Measurements from ENCODE around the gene S100A12.

S100A12 gene

DNA sequence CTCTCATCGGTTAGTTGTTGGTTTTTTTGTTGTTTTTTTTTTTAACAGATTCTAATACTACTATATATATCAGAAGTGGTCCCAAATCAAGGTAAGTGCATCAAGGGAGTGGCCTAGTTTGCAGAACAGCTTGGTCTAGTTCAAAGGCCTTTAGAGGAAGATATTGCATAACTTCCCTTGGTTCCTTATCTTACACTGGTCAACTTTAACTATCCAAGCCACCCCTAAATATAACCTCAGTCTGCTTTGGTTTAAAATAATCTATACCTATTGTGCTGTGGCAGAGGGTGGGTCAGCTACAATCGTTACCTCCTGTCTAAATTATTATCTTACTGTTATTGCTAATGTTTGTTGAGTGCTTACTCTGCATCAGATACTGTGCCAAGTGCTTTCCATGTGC is 6.9 kb downstream of the S100A12 start:
- DNase-seq (ENCODE audit: low spot score), result no peak

DNA sequence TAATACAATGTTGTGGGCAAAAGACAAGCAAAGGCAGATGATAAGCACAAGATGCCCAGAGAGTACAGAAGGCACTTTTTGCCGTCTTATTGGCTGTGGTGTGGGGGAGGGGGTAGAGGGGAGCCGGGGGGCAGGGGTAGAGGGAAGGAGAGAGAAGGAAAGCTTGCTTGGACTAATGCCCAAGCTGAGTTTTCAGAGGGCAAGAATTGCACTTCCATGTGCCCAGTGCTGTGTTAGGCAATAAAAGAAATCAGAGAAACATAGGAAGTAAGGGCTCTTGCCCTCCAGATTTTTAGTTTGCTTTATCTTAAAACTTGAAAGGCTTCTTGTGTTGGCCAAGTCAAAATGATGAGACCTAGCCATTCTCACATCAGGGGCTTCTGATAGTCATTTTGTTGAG is 8.3 kb downstream of the S100A12 start:
- no peak for DNase-seq (ENCODE audit: low spot score)

DNA sequence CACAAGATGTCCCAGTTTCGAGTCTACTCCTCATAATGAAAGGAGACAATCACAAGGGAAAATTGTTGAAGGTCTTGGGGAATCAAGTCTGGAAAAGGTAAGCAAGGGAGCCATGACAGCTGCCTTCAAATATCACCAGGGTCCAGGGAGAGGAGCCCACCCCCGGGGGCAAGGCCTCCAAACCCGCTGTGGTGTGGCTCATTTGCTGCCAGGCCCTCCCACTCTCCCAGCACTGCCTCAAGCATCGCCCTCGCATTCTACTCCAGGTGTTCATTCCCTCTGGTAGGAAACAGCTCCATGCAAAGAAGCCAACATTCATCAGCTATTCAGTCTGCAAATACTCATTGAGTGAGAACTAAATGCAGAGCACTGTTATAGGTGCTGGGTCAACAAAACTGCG is 9.2 kb downstream of the S100A12 start:
- DNase-seq (ENCODE audit: low spot score), result no peak

DNA sequence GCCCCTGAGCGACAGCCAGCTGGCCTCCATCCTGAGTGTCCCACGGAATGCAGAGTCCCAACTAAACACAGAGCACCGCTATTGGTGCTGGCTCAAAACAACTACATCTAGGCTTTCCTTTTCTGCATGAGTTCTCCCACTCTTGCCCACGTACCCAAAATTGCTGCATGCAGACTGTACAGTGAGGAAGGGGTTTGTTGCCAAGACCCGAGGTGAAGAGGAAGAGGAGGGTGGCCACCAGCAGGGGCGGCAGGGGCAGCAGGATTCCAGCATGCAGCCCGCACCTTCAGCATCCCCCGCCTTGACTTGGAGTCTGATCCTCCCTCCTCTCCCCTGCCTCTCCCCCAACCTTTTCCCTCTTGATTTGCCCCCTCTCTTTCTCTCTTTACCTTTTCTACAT is 9.7 kb downstream of the S100A12 start:
- DNase-seq (ENCODE audit: low spot score), result no peak

DNA sequence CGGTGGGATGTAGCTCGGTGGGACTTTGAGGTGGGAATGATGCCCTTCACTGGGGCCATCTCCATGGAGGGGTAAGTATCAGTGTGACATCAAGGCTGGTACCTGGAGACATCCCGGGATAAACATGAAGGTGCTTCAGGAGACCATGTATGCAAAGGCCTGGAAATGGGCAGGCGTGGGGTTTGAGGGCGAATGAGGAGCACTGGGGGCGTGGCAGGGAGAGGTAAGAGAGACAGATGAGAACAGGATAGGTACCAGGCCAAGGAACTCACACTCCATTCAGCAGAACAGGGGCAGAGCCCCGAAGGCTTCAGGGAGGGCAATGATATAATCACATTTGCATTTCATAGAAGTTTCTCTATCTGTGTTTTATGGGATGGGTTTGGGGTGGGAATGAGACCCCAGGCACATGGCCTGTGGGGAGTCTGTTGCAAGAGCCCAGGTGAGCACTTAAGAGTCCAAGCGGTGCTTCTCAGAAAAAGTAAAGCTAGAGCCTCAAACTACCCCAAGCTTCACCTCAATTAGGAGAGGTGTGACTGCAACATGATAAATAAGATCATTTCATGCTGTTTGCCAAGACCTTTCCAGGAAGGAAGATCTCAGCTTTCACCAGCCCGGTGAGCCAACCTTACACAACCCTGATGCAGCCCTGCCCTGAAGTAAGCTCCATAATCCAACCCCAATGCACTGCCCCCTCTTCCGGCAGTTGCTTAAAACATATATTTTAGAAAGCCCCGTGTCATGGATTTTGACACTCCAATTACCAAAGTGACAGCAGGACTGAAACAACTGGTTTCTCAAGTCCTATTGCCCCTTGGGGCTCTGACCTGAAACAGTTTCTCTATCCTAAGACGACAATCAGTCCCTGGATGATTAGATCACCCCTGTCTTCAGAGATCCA is 10.4 kb downstream of the S100A12 start:
- DNase-seq (ENCODE audit: low spot score), result no peak

DNA sequence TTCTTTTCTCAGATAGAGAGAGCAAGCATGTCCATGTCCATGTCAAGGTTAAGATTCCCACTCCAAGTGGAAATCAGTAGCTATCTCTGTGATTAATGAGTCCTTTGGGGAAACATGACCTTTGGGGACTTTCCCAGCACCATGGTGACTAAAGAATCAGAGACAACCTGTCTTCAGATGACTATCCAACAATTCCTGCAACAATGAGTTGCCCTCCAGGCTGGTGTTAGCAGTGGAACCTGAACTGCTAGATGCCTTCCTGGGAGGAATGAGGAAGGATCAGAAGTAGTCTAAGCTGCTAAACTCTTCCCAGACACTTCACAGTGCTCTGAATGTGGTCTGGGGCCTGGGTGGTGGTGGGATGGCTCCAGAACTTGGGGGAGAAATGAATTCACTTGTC is 11.3 kb downstream of the S100A12 start:
- DNase-seq (ENCODE audit: low spot score), result no peak

DNA sequence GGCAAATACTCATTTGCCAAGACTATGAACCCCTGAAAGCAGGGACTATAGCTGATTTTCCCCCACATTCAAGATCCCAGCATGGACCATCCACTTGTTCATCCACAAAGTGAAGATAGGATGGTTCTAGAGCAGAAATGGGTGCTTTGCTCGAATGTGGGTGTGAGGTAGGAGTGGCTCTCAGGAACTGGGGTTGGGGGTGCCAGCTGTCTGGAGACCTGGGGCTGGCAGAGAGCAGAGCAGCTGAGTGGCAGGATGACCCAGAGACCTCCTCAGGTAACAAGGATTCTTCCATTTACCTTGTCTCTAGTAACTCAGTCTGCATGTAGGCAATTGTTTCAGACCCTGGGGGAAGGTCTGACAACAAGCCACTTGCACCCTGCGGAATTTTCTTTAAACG is 11.8 kb downstream of the S100A12 start:
- no peak for DNase-seq (ENCODE audit: low spot score)

DNA sequence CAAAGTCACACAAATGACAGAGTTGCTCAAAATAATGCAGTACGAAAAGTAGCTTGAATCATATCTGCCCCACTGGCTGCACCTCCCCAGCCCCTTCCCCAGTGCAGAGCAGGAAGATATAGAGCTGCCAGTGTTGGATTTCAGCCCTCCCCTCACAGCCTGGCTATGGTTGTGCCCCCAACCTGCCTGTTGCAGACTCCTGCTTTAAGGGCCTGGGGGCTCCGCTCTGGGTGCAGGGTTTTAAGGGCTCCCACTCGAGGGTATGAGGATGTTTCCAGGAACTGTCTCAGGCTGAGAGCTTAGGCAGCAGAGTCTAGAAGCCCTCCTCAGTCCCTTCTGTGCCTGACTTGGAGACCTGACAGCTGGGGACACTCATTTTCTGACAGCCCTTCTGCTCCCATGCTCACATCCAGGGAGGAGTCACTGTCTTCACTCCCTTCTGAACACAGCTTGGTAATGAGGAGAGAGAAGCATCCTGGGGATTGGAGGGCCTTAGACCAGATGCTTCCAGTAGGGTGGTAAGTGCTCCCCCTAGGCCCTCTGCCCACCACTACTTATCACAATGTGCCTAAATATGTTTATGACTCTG is 13.1 kb downstream of the S100A12 start:
- no peak for DNase-seq (ENCODE audit: low spot score)

DNA sequence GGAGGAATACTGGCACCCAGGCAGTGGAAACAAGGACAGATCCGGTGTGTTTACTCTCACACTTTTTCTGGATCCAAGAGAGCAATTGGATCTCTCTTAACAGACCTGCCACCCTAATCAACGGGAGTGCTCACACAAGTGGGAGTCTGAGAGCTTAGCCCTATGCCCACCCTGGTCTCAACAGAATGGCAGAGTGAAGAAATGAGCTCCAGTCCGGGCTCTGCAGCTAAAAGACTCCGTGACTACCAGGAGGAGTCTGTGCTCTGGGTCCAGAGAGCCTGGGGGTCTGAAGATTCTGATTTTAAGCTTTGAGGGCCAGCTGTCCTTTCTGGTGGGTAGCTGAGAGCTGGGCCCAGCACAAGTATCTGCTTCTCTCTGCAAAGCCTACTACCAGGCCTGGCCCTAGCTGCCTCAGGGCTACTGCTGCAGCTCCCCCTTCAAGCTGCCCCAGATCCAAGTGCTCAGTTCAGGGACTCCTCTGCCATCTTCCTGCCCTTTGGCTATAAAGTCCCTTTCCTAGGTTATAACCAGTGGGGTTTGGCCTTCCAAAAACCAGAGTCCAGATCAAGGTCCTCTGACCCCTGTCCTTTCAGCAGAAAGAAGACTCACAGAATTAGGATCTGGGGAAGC is 13.8 kb downstream of the S100A12 start:
- no peak for DNase-seq (ENCODE audit: low spot score)

DNA sequence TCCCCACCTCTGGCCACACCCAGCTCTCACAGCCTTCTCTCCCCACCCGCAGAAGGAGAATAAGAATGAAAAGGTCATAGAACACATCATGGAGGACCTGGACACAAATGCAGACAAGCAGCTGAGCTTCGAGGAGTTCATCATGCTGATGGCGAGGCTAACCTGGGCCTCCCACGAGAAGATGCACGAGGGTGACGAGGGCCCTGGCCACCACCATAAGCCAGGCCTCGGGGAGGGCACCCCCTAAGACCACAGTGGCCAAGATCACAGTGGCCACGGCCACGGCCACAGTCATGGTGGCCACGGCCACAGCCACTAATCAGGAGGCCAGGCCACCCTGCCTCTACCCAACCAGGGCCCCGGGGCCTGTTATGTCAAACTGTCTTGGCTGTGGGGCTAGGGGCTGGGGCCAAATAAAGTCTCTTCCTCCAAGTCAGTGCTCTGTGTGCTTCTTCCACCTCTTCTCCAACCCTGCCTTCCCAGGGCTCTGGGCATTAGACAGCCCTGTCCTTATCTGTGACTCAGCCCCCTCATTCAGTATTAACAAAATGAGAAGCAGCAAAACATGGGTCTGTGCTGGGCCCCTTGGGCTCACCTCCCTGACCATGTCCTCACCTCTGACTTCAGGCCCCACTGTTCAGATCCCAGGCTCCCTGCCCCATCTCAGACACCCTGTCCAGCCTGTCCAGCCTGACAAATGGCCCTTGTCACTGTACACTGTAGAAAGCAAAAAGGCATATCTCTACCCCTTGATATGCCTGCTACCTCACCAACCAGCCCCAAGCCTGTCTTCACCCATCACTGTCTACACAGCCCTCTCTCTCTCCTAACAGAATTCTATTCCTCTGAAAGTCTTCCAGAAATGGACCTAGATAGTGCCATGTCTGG is 14.6 kb downstream of the S100A12 start:
- DNase-seq (ENCODE audit: low spot score), result no peak

DNA sequence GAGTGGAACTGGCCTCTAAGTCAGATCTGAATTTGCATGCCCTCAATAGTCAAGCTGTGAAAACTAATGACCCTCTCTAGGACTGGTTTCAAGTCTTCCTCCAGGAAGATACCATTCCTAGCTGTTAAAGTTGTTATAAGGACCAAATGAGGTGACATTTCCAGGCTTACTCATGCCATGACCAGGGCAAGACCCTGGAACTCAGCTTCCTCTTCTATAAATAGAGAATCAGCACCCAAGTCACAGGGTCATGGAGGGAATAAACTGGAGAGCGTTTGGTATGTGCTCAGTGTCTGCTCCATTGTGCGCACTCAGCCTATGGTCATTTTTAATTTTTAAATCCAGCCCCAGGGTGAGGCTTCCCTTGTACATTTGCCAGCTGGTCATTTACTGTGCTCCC is 15.2 kb downstream of the S100A12 start:
- DNase-seq (ENCODE audit: low spot score), result no peak

DNA sequence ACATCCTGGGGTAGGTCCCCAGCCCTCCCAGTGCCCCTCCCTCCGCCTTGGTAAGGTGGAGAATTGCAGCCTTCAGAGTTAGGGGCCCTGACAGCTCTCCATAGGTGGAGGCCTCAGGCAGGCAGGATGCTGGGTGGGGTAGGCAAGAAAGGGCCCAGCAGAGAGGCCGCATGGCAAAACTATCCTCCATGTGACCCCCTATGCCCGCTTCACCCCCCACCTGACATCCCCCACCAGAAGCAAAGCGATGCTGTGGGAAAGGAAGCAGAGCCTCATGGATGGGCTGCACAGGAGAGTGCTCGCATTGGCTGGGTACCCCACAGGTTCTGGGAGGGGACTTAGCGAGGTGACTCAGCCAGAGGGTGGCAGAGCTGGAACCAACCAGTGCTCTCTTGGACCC is 16.2 kb downstream of the S100A12 start:
- no peak for DNase-seq (ENCODE audit: low spot score)

DNA sequence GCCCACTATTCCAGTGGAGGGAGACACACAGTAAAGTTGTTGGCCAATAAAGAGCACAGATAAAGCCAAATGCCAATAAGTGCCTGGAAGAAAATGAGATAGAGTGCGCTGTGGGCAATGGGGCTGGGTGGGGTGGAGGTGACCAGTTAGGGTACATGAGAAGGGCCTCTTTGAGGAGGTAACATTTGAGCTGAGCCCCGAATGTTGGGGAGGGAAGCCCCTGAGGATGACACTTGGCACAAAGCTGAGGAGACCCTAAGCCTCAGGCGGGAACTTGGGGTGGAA is 16.8 kb downstream of the S100A12 start:
- DNase-seq (ENCODE audit: low spot score), result no peak

DNA sequence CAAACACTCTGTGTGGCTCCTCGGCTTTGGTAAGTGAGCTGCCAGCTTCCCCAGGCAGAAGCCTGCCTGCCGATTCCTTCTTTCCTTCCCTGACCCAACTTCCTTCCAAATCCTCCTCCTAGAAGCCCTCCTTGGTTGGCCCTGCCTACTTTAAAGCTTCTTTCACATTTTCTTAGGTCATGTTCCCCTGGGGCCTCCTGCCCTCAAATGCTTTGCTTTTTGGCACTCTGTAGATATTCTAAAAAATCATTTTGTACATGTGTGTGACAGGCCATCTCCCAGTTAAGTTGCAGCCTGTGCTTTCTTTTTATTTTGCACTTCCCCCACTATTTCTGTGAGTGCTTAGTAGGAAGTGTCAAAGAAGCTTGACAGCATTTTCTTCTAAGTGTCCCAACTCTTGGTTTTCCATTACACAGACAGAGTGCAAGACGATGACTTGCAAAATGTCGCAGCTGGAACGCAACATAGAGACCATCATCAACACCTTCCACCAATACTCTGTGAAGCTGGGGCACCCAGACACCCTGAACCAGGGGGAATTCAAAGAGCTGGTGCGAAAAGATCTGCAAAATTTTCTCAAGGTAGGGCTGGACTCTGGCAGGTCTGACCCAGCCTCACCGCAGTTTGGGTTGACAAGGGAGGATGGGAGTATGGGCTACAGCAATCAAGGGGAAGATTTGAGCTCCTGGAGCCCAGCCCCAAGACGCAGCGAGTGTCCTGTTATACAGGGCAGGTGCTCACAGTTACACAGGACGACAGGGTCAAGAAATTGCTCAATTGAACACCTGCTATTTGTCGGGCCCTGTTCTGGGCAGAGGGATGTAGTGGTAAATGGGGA is 17.3 kb downstream of the S100A12 start, which contains the start of gene S100A9:
Gene S100A9, plus strand, starts transcription at position 2 of the 838 bp plus-strand sequence. Its CDS starts 430 bp downstream, at position 432.
- DNase-seq (ENCODE audit: low spot score), result no peak

DNA sequence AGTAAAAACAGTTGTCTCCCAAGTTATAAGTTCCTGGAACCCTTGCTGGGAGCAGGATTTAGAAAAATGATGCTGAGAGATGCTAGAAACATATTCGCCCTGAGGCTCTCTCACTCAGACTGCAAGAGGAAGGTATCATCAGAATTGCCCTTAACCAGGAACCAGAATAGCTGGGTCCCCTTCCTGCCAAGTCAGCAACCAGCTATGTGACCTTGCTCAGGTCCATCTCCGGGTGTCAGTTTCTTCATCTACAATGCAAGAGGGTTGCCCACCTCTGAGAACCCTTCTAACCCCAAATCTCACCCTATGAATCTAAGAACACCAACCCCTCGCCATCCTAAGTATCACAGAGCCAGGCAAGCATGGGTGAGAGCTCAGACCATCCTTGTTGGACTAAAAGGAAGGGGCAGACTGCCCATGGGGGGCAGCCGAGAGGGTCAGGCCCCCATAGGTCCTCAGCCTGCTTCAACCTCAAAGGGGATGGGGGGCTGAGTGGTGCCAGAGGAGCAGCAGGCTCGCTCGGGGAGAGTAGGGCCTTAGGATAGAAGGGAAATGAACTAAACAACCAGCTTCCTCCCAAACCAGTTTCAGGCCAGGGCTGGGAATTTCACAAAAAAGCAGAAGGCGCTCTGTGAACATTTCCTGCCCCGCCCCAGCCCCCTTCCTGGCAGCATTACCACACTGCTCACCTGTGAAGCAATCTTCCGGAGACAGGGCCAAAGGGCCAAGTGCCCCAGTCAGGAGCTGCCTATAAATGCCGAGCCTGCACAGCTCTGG is 18.2 kb downstream of the S100A12 start:
- DNase-seq (ENCODE audit: low spot score), result no peak

DNA sequence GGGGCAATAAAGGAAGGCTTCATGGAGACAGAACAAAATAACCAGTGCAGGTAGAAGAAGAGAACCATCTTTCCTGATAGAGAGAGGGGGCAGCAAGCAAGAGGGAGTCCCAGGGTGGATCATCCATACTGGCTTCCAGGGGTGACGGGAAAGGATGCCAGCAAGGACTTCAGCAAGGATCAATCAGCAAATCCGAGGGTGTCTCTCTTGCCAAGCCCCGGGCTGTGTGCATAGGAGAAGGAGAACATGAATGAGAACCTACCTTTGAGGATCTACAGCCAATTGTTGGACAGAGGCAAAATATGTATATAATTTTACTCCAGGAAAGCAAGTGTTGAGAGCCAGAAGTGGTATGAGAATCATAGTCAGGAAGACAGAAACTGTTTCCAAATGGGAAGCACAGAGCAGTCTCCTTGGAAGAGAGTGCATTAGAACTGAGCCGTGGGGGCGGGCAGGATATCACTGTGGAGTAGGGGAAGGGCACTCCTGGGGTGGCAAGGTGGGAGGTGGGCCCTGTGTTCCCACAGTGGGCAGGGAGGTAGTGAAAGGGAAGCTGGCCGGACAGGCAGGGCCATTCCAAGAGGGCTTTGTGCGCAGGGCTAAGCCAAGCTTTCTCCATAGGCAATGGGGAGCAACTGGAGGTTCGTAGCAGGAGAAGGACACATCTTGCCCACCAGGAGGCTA is 18.9 kb downstream of the S100A12 start:
- no peak for DNase-seq (ENCODE audit: low spot score)

DNA sequence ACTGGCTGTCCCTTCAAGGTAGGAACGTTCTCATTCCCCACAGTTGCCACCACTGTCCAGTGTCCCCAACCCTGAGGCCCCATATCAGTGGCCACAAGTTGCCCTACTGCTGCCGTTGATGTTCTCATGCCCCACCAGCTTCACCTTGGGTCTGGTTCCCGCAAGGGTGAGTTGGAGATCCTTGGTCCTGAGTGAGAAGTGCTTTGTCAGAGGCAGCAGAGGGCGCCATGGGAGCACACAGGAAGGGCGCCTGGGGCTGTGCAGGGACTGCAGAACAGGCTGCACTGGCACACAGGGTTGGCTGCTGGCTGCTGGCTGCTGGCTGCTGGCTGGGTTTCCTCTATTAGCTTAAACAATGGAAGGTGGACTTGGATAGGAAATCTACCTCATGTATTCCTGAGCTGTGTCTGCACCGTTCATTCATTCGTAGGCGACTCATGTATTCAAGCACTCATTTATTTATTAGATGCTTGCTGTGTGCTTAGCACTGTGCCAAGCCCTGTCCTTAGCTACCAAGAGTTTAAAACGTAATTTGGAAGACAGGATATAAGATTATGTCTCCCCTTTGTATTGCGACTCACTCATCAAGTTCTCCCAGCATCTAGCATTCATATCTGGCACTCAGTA is 19.9 kb downstream of the S100A12 start:
- no peak for DNase-seq (ENCODE audit: low spot score)

DNA sequence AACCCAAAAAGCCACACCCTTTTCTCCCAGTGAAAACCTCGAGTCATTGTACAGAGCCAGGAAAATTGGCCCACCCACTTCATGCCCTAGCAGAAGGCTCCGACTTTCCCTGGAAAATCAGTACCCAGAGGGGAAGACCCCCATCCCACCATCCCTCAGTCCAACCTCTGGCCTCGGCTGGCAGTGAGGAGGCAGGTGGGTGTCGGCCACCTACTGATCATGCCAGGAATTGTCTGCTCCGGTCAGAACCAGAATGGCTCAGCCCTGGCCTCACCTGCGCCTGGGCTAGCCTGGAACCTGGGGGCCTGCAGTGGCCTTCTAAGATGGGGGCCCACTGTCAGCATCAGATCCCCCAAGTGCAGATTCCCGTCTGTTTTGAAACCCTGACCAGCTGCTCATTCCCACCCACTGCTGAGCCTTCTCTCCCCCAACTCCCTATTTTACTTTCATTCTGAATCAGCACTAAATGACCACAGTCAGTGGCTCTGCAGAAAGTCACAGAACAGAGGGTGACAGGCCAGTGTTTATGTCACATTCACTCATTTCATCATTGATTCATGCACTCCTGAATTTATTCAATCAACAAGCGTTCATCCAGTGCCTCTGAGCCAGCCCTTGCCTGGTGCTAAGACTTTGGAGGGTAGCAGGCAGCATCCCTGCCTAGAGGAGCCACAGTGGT is 20.8 kb downstream of the S100A12 start:
- no peak for DNase-seq (ENCODE audit: low spot score)
